Measurements from ENCODE around the gene APLF. TPM values are rescaled to one million over a fixed set of nuclear protein-coding genes. Genes with fewer than 3 reads are reported as not detected.
"Not testable (repeated sequence)": the region's sequence is repeated elsewhere in the genome, so short reads cannot be mapped to it uniquely, and the experiment has no call there.

APLF gene
- total RNA-seq, 1 donor from 2014 or later: 6.4 TPM

GRCh38 chr2:68516051-68516955, 48.9 kb downstream of the APLF start:
- TF ChIP-seq CTCF (IDR thresholded peaks at IDR 0.05): no peak
- ATAC-seq (ENCODE audit: low read depth): no peak
- POLR2A ChIA-PET: no interaction called here

GRCh38 chr2:68519236-68519635, 51.9 kb downstream of the APLF start:
- DNase-seq (no peak), ATAC-seq (ENCODE audit: low read depth) (no peak)
- Mint-ChIP-seq H3K9me3 (peaks cover 2% of the 10 kb centered on the region), H3K27me3 (no peaks in the 10 kb centered on the region), H3K4me3 (no peak overlapping the region), H3K4me1 (no peaks in the 10 kb centered on the region), H3K27ac (no peak overlapping the region), H3K36me3 (ENCODE audit: low read depth) (peaks cover under 1% of the 10 kb centered on the region)
- CTCF ChIA-PET: no interaction called here
- TF ChIP-seq CTCF (IDR thresholded peaks at IDR 0.05): no peak
- intact Hi-C loops (cut with micrococcal nuclease): no loop called here
- POLR2A ChIA-PET: no interaction called here

More at GRCh38 chr2:68516051-68516955, 48.9 kb downstream of the APLF start:
- Mint-ChIP-seq H3K4me1 (no peaks in the 10 kb centered on the region), H3K36me3 (ENCODE audit: low read depth) (peaks cover 5% of the 10 kb centered on the region), H3K27ac (no peak overlapping the region), H3K4me3 (no peak overlapping the region), H3K27me3 (no peaks in the 10 kb centered on the region), H3K9me3 (peaks cover 5% of the 10 kb centered on the region)
- DNase-seq: no peak
- intact Hi-C loops (cut with micrococcal nuclease): no loop called here
- CTCF ChIA-PET: no interaction called here

GRCh38 chr2:68521037-68521436, 53.7 kb downstream of the APLF start:
- ChIA-PET CTCF (no interaction called here), POLR2A (interaction anchor here (0.6 kb wide), 1 partner anchor 201 kb away, joined by 4 read pairs; no protein-coding TSS in a partner anchor)
- H3K27ac Mint-ChIP-seq: no peak overlapping the region
- DNase-seq (no peak), ATAC-seq (ENCODE audit: low read depth) (no peak)
- H3K27me3 Mint-ChIP-seq: no peaks in the 10 kb centered on the region
- H3K36me3 Mint-ChIP-seq (ENCODE audit: low read depth): peaks cover 2% of the 10 kb centered on the region
- intact Hi-C loops (cut with micrococcal nuclease): no loop called here
- H3K9me3 Mint-ChIP-seq: no peaks in the 10 kb centered on the region
- no peak overlapping the region for H3K4me3 Mint-ChIP-seq
- no peak for TF ChIP-seq CTCF (IDR thresholded peaks at IDR 0.05)
- no peaks in the 10 kb centered on the region for H3K4me1 Mint-ChIP-seq

DNA sequence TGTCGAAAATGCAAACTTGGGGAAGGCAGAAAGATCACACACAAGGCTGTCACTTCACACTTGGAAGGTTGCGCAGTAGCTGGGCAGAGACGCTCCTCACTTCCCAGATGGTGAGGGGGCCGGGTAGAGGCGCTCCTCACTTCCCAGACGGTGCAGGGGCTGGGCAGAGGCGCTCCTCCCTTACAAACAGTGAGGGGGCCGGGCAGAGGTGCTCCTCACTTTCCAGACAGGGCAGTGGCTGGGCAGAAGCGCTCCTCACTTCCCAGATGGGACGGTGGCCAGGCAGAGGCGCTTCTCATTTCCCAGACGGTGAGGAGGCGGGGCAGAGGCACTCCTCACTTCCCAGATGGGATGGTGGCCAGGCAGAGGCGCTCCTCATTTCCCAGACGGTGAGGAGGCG, 59.6 kb downstream of the APLF start:
- intact Hi-C loops (cut with micrococcal nuclease); H3K27ac Mint-ChIP-seq; H3K27me3 Mint-ChIP-seq; POLR2A ChIA-PET; H3K4me3 Mint-ChIP-seq; H3K4me1 Mint-ChIP-seq; CTCF ChIA-PET; H3K9me3 Mint-ChIP-seq; ATAC-seq (ENCODE audit: low read depth); DNase-seq: not testable (repeated sequence)
- H3K36me3 Mint-ChIP-seq (ENCODE audit: low read depth): peaks cover 18% of the 10 kb centered on the region

DNA sequence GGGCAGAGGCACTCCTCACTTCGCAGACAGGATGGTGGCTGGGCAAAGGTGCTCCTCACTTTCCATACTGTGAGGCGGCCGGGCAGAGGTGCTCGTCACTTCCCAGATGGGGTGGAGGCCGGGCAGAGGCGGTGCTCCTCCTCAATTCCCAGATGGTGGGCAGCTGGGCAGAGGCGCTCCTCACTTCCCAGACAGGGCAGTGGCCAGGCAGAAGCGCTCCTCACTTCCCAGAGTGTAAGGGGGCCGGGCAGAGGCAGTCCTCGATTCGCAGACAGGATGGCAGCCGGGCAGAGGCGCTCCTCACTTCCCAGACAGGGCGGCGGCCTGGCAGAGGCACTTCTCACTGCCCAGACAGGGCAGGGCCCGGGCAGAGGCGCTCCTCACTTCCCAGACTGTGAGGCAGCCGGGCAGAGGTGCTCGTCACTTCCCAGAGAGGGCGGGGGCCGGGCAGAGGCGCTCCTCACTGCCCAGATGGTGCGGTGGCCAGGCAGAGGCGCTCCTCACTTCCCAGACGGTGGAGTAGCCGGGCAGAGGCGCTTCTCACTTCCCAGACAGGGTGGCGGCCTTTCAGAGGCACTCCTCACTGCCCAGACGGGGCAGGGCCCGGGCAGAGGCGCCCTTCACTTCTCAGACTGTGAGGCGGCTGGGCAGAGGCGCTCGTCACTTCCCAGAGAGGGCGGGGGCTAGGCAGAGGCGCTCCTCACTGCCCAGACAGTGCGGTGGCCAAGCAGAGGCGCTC, 60.1 kb downstream of the APLF start:
- CTCF ChIA-PET; H3K27me3 Mint-ChIP-seq; H3K4me1 Mint-ChIP-seq; POLR2A ChIA-PET; H3K4me3 Mint-ChIP-seq; DNase-seq; H3K9me3 Mint-ChIP-seq; H3K27ac Mint-ChIP-seq; ATAC-seq (ENCODE audit: low read depth); intact Hi-C loops (cut with micrococcal nuclease): not testable (repeated sequence)
- H3K36me3 Mint-ChIP-seq (ENCODE audit: low read depth): peaks cover 18% of the 10 kb centered on the region

DNA sequence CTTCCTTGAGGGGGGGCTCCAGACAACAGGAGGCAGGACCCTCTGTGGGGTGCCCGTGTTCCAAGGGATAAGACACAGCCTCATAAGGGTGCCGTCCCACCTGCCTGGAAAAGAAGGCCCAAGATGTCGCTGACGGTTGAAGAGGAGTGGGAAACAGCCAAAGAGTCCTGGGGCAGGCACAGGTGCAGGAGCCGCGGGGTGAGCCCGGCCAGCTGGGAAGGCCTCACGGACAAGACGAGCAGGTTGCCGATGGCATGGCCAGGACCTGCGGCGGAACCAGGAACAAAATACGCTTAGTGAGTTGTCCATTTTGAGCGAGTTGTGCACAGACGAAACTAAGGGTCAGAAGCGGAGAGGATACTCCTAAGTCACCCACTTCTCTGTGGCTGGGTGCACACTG, 61.8 kb downstream of the APLF start:
- H3K27ac Mint-ChIP-seq; intact Hi-C loops (cut with micrococcal nuclease); POLR2A ChIA-PET; H3K9me3 Mint-ChIP-seq; ATAC-seq (ENCODE audit: low read depth); DNase-seq; H3K27me3 Mint-ChIP-seq; CTCF ChIA-PET; H3K4me3 Mint-ChIP-seq; H3K4me1 Mint-ChIP-seq: not testable (repeated sequence)
- H3K36me3 Mint-ChIP-seq (ENCODE audit: low read depth): peaks cover 18% of the 10 kb centered on the region

- POLR2A ChIA-PET; CTCF ChIA-PET; H3K27me3 Mint-ChIP-seq; ATAC-seq (ENCODE audit: low read depth); H3K27ac Mint-ChIP-seq; H3K4me3 Mint-ChIP-seq; intact Hi-C loops (cut with micrococcal nuclease); DNase-seq; H3K4me1 Mint-ChIP-seq; H3K9me3 Mint-ChIP-seq: not testable (repeated sequence)
- peaks cover 18% of the 10 kb centered on the region for H3K36me3 Mint-ChIP-seq (ENCODE audit: low read depth)
Observed at GRCh38 chr2:68529651-68530050, 62.3 kb downstream of the APLF start.
